NCI-H460 (cell line): ENCODE results near the gene ENOX2. TPM values are rescaled to one million over a fixed set of nuclear protein-coding genes. Genes with fewer than 3 reads are reported as not detected.

Experiments used
- total RNA-seq: library from RNA; depleted of rRNA; stranded (reverse); fragments of >200 nt; shearing (Covaris generic); gene quantifications from 2 replicates; pipeline ENCODE4 v1.2.3, GENCODE V29; 2014; rRNA removed

ENOX2 gene
- total RNA-seq, 1 experiment from 2014 or later, result 14.6 TPM

Other genes with a start within 250 kb of the ENOX2 start
- not detected in 2 replicates for gene ARHGAP36, start 155.1 kb upstream of the ENOX2 start, total RNA-seq